Keratinocyte (primary cell): ENCODE data around the gene SULT4A1. TPM values are rescaled to one million over a fixed set of nuclear protein-coding genes. Genes with fewer than 3 reads are reported as not detected.

Experiments used
- DNase-seq: peaks from one replicate; pipeline ENCODE4 v3.0.0-alpha.2; 2011; ENCODE audit warnings: low read depth, missing footprints, low spot score
- FAIRE-seq: peaks from 2 replicates; lab custom pipeline; 2011; peaks lifted over from hg19 to GRCh38; lab: Jason Lieb, UNC
- H2AFZ ChIP-seq: 2 replicates; pipeline ENCODE4 v1.6.0; 2012; ENCODE audit warnings: low read length, control low read depth, inconsistent platforms; ENCODE audit not compliant: control insufficient read depth
- H3K27ac ChIP-seq: 2 replicates; pipeline ENCODE4 v1.5.1; 2011; ENCODE audit warnings: low read length; ENCODE audit not compliant: control insufficient read depth, insufficient read depth
- H3K27me3 ChIP-seq: 3 replicates; pipeline ENCODE4 v1.6.0; 2011; ENCODE audit warnings: low read length; ENCODE audit not compliant: control insufficient read depth, insufficient read depth; ENCODE audit errors: extremely low read depth
- H3K36me3 ChIP-seq, 2 experiments: 2 replicates in 1 of 2; 3 replicates in 1 of 2; pipeline ENCODE4 v1.5.1; 2011; ENCODE audit warnings: low read length in 2 of 2, mild to moderate bottlenecking in 1 of 2; ENCODE audit not compliant: control insufficient read depth in 2 of 2, insufficient read depth in 2 of 2; ENCODE audit errors: extremely low read depth in 1 of 2
- H3K4me1 ChIP-seq: 3 replicates; pipeline ENCODE4 v1.5.1; 2011; ENCODE audit warnings: low read length; ENCODE audit not compliant: control insufficient read depth, insufficient read depth; ENCODE audit errors: extremely low read depth
- H3K4me2 ChIP-seq: 3 replicates; pipeline ENCODE4 v1.6.0; 2011; ENCODE audit warnings: low read depth, low read length; ENCODE audit not compliant: control insufficient read depth, insufficient read depth; ENCODE audit errors: extremely low read depth
- H3K4me3 ChIP-seq, 3 experiments: fragments of 200-600 bp in 1 of 3; sonication (generic) in 1 of 3; 2 replicates in 2 of 3; 3 replicates in 1 of 3; pipeline ENCODE4 v1.5.1; 2011 to 2016; ENCODE audit warnings: low read length in 3 of 3, mild to moderate bottlenecking in 3 of 3, control low read depth in 2 of 3, inconsistent platforms in 1 of 3, low read depth in 1 of 3, mixed read lengths in 1 of 3, mixed run types in 1 of 3, moderate library complexity in 1 of 3; ENCODE audit not compliant: control insufficient read depth in 2 of 3, insufficient read depth in 2 of 3; ENCODE audit errors: extremely low read depth in 1 of 3
- H3K79me2 ChIP-seq: 2 replicates; pipeline ENCODE4 v1.6.0; 2012; ENCODE audit warnings: low read length; ENCODE audit not compliant: control insufficient read depth, insufficient read depth
- H3K9ac ChIP-seq: 3 replicates; pipeline ENCODE4 v1.6.0; 2011; ENCODE audit warnings: low read length; ENCODE audit not compliant: control insufficient read depth, insufficient read depth; ENCODE audit errors: extremely low read depth
- H3K9me1 ChIP-seq: 3 replicates; pipeline ENCODE4 v1.6.0; 2011; ENCODE audit warnings: low read length; ENCODE audit not compliant: control insufficient read depth, insufficient read depth; ENCODE audit errors: extremely low read depth
- H3K9me3 ChIP-seq: 2 replicates; pipeline ENCODE4 v1.5.1; 2012; ENCODE audit warnings: low read depth, low read length; ENCODE audit not compliant: control insufficient read depth
- H4K20me1 ChIP-seq: 3 replicates; pipeline ENCODE4 v1.6.0; 2011; ENCODE audit warnings: low read length; ENCODE audit not compliant: control insufficient read depth, insufficient read depth; ENCODE audit errors: extremely low read depth
- EZH2 ChIP-seq: IDR thresholded peaks from one replicate; pipeline ENCODE4 v1.6.1; 2012; ENCODE audit warnings: inconsistent platforms, mild to moderate bottlenecking, low read length, moderate library complexity
- dilution Hi-C: fragments of 300-500 bp; cut with MboI; formaldehyde crosslinking; loops from one replicate; pipeline ENCODE4 v1.7.0; 2020; ENCODE audit warnings: low sequenced_read_pairs; ENCODE audit not compliant: extremely low pct_ligation_motif_present
- polyA plus RNA-seq, 5 experiments: library from polyadenylated mRNA; depleted of rRNA in 3 of 5; stranded (reverse) in 3 of 5; stranded (forward) in 1 of 5; unstranded in 1 of 5; fragments of >200 nt; gene quantifications; 1 replicate in 1 of 5; 2 replicates in 3 of 5; 3 replicates in 1 of 5; pipeline versions ENCODE4 v1.2.1 to v1.2.3, GENCODE V29; 2011 to 2012; ENCODE audit warnings: missing spikeins in 2 of 5, low read depth in 1 of 5, low replicate concordance in 1 of 5
- TF ChIP-seq, protein P1 (sequence below), 3 experiments: IDR thresholded peaks in 1 of 3; conservative IDR thresholded peaks in 1 of 3; optimal IDR thresholded peaks in 1 of 3; 2 replicates in 2 of 3; 3 replicates in 1 of 3; pipeline versions ENCODE3 to v1.5.1; 2011; ENCODE audit warnings: low read length in 3 of 3, mild to moderate bottlenecking in 3 of 3, moderate library complexity in 2 of 3, control low read depth in 1 of 3, inconsistent platforms in 1 of 3; ENCODE audit not compliant: insufficient read depth in 2 of 3; ENCODE audit errors: extremely low read depth in 1 of 3

Gene SULT4A1
- polyA plus RNA-seq, 1 donor (not counting 4 experiments of a cell fraction or from before 2014, with no cell fraction given) = 0.26 TPM

DNA sequence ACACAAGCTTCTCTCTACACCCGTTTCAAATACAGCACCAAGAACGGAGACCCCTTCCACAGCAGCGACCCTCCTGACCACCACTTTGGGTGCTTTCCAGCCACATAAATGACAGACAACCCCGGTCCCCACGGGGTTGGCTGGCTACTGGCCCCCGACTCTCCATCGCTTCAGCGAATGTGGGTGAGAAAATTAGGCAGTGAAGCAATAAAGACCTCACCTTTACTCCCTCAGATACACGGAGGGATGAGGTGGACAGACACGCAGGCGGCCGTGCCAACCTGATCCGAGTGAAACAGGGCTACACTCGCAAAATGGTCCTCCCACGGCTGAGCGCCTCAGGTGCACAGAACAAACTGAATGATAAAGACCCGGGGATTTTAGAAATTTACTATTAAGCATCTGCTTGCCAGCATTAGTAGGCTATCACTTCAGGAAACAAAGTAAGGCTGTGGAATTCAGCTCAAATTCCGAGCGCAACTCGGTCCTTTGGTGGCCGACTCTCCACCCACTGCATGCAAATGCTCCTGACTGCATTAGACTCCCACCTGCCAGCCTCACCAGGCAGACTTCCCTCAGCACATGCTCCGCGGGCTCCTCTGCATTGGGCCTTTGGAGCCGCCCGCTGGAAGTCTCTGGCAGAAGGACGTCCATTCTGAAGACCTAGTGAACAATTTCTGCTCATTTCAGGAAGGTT, 37.4 kb downstream of the SULT4A1 start:
- H3K36me3 ChIP-seq = no peaks in the 10 kb centered on the region

DNA sequence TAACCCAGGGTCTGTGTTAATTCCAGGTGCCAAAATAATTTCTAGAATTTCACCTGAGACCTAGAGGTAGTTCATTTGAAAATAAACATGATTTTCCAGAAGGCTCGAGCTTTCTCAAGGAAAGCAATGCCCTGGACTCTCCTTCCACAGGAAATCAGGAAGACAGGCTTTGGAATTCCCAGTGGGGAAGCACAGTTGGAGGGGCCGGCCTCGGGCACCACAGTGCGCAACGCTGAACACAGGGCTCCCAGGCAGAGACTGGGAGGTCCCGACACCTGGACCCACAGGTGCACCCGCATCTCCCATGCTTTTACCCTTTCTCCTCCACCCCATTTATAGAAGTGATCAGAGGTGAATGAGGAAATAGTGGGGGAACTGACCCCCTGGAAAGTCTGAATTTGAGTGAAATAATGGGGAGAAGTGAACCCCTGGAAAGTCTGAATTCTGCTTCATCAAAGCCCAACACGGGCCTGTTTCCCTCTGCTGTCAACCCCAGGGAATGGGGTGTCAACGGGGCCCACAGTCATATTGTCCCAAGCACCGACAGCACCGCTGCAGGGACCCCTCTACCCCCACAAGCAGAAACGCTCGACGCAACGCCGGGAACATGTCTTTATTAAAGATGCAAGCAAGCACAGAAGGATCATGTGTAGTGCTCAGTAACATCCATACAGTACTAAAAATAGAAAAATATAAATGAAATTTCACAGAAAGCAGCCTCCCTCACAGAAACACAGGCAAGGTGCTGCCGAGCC, 38.2 kb downstream of the SULT4A1 start:
- Histone ChIP-seq H4K20me1 (no peaks in the 10 kb centered on the region), H2AFZ (no peak overlapping the region), H3K79me2 (no peaks in the 10 kb centered on the region), H3K27ac (no peak overlapping the region), H3K4me2 (no peak overlapping the region), H3K4me1 (peaks cover 11% of the 10 kb centered on the region), H3K4me3 (no peak overlapping the region), H3K9me1 (no peaks in the 10 kb centered on the region), H3K27me3 (peaks cover 9% of the 10 kb centered on the region), H3K36me3 (no peaks in the 10 kb centered on the region), H3K9me3 (no peaks in the 10 kb centered on the region), H3K9ac (no peak overlapping the region)
- TF ChIP-seq EZH2 = no peak
- TF ChIP-seq, protein P1, sequence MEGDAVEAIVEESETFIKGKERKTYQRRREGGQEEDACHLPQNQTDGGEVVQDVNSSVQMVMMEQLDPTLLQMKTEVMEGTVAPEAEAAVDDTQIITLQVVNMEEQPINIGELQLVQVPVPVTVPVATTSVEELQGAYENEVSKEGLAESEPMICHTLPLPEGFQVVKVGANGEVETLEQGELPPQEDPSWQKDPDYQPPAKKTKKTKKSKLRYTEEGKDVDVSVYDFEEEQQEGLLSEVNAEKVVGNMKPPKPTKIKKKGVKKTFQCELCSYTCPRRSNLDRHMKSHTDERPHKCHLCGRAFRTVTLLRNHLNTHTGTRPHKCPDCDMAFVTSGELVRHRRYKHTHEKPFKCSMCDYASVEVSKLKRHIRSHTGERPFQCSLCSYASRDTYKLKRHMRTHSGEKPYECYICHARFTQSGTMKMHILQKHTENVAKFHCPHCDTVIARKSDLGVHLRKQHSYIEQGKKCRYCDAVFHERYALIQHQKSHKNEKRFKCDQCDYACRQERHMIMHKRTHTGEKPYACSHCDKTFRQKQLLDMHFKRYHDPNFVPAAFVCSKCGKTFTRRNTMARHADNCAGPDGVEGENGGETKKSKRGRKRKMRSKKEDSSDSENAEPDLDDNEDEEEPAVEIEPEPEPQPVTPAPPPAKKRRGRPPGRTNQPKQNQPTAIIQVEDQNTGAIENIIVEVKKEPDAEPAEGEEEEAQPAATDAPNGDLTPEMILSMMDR (optimal IDR thresholded peaks at IDR 0.05 in 1 of 3, IDR thresholded peaks at IDR 0.05 in 1 of 3, conservative IDR thresholded peaks at IDR 0.05 in 1 of 3; ENCODE audit: extremely low read depth in 1 of 3, insufficient read depth in 2 of 3, low read length in 3 of 3) = no peak
- dilution Hi-C loops = no loop called here
- DNase-seq = no peak
- no peak for FAIRE-seq

More for the DNA sequence above, 37.4 kb downstream of the SULT4A1 start:
- no peak for FAIRE-seq
- Histone ChIP-seq H2AFZ (no peak overlapping the region), H3K27ac (no peak overlapping the region), H3K4me1 (peaks cover 11% of the 10 kb centered on the region), H3K9me3 (no peaks in the 10 kb centered on the region), H3K27me3 (peaks cover 9% of the 10 kb centered on the region), H3K4me2 (no peak overlapping the region), H3K79me2 (no peaks in the 10 kb centered on the region), H3K9ac (no peak overlapping the region), H4K20me1 (no peaks in the 10 kb centered on the region), H3K4me3 (no peak overlapping the region), H3K9me1 (no peaks in the 10 kb centered on the region)
- dilution Hi-C loops = no loop called here
- no peak for TF ChIP-seq EZH2
- TF ChIP-seq, protein P1 (optimal IDR thresholded peaks at IDR 0.05 in 1 of 3, IDR thresholded peaks at IDR 0.05 in 1 of 3, conservative IDR thresholded peaks at IDR 0.05 in 1 of 3; ENCODE audit: extremely low read depth in 1 of 3, insufficient read depth in 2 of 3, low read length in 3 of 3) = no peak
- no peak for DNase-seq
